ENCODE measurements around the gene DEPP1.

- TF ChIP-seq GATA2 (IDR thresholded peaks at IDR 0.05; ENCODE audit: low read depth, low read length) (no peak), GATA3 (IDR thresholded peaks at IDR 0.05; ENCODE audit: low read depth, low read length) (no peak)
These were observed 23.1 kb downstream of the DEPP1 start for GRCh38 chr10:44955413-44956070.
